ENCODE results near the gene ANLN. TPM values are rescaled to one million over a fixed set of nuclear protein-coding genes. Genes with fewer than 3 reads are reported as not detected.

ANLN gene
- total and polyA plus RNA-seq, 4 donors: 0.17 to 27.0 (median 1.3) TPM

DNA sequence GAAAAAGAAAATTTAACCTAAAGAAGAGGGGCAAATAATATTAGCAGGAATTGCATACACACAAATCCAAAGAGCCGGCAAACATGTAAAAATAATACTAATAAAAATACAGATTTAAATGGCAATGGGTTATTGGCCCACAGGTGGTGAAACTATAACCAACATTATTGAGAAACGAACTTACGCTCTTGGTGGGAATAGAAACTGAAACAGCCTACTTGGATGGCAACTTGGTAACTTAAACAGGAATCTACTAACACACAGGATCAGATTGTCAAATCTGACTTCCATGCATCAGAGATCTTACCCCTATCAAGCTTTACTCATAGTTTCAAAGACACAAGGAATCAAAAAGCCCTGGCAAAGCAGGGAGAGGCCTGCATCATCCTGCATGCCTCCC lies 66.5 kb downstream of the ANLN start (continued):
- TF ChIP-seq FOXA2 (IDR thresholded peaks at IDR 0.05): no peak
- TF ChIP-seq, protein P1, sequence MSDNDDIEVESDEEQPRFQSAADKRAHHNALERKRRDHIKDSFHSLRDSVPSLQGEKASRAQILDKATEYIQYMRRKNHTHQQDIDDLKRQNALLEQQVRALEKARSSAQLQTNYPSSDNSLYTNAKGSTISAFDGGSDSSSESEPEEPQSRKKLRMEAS (IDR thresholded peaks at IDR 0.05): no peak
- TF ChIP-seq NR2F2 (IDR thresholded peaks at IDR 0.05): no peak
- no peak for TF ChIP-seq SP1 (IDR thresholded peaks at IDR 0.05)
- no peak for TF ChIP-seq RXRA (IDR thresholded peaks at IDR 0.05)
- TF ChIP-seq, protein P2, sequence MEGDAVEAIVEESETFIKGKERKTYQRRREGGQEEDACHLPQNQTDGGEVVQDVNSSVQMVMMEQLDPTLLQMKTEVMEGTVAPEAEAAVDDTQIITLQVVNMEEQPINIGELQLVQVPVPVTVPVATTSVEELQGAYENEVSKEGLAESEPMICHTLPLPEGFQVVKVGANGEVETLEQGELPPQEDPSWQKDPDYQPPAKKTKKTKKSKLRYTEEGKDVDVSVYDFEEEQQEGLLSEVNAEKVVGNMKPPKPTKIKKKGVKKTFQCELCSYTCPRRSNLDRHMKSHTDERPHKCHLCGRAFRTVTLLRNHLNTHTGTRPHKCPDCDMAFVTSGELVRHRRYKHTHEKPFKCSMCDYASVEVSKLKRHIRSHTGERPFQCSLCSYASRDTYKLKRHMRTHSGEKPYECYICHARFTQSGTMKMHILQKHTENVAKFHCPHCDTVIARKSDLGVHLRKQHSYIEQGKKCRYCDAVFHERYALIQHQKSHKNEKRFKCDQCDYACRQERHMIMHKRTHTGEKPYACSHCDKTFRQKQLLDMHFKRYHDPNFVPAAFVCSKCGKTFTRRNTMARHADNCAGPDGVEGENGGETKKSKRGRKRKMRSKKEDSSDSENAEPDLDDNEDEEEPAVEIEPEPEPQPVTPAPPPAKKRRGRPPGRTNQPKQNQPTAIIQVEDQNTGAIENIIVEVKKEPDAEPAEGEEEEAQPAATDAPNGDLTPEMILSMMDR (IDR thresholded peaks at IDR 0.05; ENCODE audit: low read depth, low read length, missing input control): no peak

DNA sequence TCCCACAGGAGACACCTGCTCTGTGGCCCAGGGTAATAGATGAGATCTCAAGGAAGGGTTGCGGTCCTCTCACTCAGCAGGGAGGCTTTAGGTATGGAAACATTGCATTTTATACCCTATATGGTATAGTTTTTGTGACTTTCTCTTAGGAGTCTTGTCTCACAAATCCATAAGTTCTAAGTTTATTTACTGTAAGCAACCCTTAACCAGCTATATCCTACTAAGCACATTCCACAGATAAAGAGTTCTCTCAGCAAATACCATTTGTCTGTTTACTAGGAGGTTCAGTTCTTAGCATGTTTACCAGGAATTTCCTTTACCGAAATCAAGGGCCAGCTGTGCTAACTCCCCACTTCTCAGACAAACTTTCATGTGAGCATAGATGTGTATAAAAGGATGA lies 66.9 kb downstream of the ANLN start:
- no peak for DNase-seq (ENCODE audit: low spot score)
- no peaks in the 10 kb centered on the region for H3K9me3 ChIP-seq (ENCODE audit: control insufficient read depth in 4 of 4, low read length in 3 of 4)
- no peaks in the 10 kb centered on the region for H3K36me3 ChIP-seq (ENCODE audit: control insufficient read depth in 4 of 4, insufficient read depth in 3 of 4, low read depth in 1 of 4, low read length in 3 of 4)
- no peak overlapping the region for H3K27ac ChIP-seq (ENCODE audit: low read depth in 1 of 2, low read length in 2 of 2)
- no peaks in the 10 kb centered on the region for H3K27me3 ChIP-seq (ENCODE audit: control insufficient read depth in 4 of 4, insufficient read depth in 4 of 4, low read length in 3 of 4)
- no peak overlapping the region for H3K9ac ChIP-seq (ENCODE audit: low read depth in 1 of 2, low read length in 2 of 2)
- TF ChIP-seq RXRA (IDR thresholded peaks at IDR 0.05) (no peak), JUND (IDR thresholded peaks at IDR 0.05) (no peak), EGR1 (IDR thresholded peaks at IDR 0.05; ENCODE audit: low read depth in 2 of 2) (no peak), TAF1 (conservative IDR thresholded peaks at IDR 0.05) (no peak), RAD21 (IDR thresholded peaks at IDR 0.05) (no peak), FOXA2 (IDR thresholded peaks at IDR 0.05) (no peak), GABPA (IDR thresholded peaks at IDR 0.05 in 1 of 2, conservative IDR thresholded peaks at IDR 0.05 in 1 of 2) (no peak), FOXA1 (IDR thresholded peaks at IDR 0.05) (no peak), YY1 (IDR thresholded peaks at IDR 0.05) (no peak), HNF4G (IDR thresholded peaks at IDR 0.05) (no peak), NR2F2 (IDR thresholded peaks at IDR 0.05) (no peak)
- TF ChIP-seq, protein P3, sequence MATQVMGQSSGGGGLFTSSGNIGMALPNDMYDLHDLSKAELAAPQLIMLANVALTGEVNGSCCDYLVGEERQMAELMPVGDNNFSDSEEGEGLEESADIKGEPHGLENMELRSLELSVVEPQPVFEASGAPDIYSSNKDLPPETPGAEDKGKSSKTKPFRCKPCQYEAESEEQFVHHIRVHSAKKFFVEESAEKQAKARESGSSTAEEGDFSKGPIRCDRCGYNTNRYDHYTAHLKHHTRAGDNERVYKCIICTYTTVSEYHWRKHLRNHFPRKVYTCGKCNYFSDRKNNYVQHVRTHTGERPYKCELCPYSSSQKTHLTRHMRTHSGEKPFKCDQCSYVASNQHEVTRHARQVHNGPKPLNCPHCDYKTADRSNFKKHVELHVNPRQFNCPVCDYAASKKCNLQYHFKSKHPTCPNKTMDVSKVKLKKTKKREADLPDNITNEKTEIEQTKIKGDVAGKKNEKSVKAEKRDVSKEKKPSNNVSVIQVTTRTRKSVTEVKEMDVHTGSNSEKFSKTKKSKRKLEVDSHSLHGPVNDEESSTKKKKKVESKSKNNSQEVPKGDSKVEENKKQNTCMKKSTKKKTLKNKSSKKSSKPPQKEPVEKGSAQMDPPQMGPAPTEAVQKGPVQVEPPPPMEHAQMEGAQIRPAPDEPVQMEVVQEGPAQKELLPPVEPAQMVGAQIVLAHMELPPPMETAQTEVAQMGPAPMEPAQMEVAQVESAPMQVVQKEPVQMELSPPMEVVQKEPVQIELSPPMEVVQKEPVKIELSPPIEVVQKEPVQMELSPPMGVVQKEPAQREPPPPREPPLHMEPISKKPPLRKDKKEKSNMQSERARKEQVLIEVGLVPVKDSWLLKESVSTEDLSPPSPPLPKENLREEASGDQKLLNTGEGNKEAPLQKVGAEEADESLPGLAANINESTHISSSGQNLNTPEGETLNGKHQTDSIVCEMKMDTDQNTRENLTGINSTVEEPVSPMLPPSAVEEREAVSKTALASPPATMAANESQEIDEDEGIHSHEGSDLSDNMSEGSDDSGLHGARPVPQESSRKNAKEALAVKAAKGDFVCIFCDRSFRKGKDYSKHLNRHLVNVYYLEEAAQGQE (IDR thresholded peaks at IDR 0.05): no peak
- TF ChIP-seq, protein P2 (IDR thresholded peaks at IDR 0.05; ENCODE audit: low read depth, low read length, missing input control): no peak
- TF ChIP-seq, protein P4, sequence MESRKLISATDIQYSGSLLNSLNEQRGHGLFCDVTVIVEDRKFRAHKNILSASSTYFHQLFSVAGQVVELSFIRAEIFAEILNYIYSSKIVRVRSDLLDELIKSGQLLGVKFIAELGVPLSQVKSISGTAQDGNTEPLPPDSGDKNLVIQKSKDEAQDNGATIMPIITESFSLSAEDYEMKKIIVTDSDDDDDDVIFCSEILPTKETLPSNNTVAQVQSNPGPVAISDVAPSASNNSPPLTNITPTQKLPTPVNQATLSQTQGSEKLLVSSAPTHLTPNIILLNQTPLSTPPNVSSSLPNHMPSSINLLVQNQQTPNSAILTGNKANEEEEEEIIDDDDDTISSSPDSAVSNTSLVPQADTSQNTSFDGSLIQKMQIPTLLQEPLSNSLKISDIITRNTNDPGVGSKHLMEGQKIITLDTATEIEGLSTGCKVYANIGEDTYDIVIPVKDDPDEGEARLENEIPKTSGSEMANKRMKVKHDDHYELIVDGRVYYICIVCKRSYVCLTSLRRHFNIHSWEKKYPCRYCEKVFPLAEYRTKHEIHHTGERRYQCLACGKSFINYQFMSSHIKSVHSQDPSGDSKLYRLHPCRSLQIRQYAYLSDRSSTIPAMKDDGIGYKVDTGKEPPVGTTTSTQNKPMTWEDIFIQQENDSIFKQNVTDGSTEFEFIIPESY (IDR thresholded peaks at IDR 0.05): no peak
- TF ChIP-seq, protein P1 (IDR thresholded peaks at IDR 0.05): no peak
- WGBS: 95% methylated on average over 2 of the region's 2 CpGs
- no peak overlapping the region for H3K4me3 ChIP-seq (ENCODE audit: low read depth in 1 of 3, low read length in 3 of 3)
- peaks cover 0 to 8% (median 7%) of the 10 kb centered on the region in 4 donors for H3K4me1 ChIP-seq (ENCODE audit: control insufficient read depth in 4 of 4, insufficient read depth in 4 of 4, low read length in 3 of 4)

Measured in liver (tissue), 9 donors.